ENCODE data around the gene PCP4L1.
"Not testable (repeated sequence)": the region's sequence is repeated elsewhere in the genome, so short reads cannot be mapped to it uniquely, and the experiment has no call there.

Gene PCP4L1

DNA sequence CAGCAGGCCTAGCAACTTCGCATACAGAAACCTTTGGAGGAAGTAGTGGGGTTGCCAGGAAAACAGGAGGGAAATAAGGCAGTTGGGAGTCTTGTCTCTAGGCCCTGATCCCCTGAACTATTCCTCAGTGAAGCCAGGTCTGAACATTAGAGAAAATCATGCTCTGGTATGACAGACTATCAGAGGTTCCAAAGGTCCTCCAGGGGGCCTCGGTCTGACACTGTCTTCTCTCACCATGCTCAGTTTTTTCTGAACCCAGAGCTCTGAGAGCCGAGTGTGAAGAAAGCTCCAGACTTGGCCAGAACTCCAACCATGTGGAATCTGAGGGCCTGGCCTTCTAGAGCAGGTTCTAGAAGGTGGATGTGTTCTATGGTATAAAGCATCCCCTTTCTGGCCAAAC is 28.6 kb upstream of the PCP4L1 start:
- peak; percentile 33 for DNase-seq

DNA sequence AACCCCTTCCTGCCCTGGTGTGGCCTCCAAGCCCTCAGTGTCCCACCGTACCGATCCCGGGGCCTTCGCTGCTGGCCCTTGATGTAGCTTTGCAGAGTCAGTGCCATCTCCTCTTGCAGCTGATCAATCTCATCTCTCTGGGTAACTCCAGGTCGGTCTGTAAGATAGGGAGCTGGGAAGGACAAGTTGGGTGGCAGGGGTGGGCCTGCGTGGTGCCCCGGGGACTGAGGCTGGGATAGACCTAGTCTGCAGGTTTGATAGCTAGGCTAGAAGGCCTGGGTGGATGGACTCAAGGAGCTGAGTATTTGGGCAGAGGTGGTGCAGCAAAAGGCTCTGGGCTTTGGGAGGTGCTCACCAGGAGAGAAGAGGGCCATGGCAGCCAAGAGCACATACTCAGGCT is 27.8 kb upstream of the PCP4L1 start:
- DNase-seq, result no peak

DNA sequence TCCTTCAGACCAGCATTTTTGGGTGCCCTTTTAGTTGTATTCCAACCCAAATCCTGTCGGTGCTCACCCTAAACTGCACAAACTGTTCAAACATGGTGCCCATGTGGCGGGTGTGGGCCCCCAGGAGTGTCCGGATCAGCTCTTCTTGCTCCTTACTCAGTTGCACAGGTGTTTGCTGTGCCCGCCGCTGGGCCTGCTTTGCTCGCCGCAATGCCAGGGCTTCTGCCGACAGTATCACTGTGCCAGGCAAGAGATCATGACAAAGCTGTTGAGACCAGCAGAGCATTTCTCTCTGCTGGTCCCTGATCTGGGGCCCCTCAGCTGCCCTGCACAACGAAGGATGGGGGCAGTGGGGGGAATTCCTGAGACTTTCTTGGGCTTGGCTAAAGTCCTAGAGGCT is 25.4 kb upstream of the PCP4L1 start:
- DNase-seq, result no peak

GRCh38 chr1:161235957-161236775 is 22.4 kb upstream of the PCP4L1 start:
- DNase-seq, result peak; percentile 78

- no peak for DNase-seq
Observed at GRCh38 chr1:161238039-161238473, 20.5 kb upstream of the PCP4L1 start, which contains the start of gene NR1I3. TSS of gene NR1I3 (minus strand) at chr1:161238203. CDS start at chr1:161236565, 1,638 bp downstream.

- peak; percentile 12 for DNase-seq
Observed at GRCh38 chr1:161241682-161242081, 16.9 kb upstream of the PCP4L1 start.

DNA sequence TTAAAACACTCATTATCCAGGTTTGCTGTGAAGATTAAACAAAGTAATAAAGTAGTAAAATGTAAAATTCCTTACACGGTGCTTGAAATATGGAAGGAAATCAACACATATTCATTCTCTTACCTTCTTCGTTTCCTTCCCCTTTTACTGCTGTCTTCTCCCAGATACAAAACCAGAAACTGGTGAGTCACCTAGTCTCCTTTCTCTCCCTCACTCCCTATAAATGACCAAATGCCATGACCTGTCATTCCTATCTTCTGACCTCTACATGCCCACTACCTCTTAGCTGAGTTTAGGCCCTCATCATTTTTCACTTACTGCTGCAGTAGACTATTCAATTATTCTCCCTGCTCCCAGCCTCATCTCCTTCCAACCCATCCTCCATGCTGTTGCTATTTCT is 16.2 kb upstream of the PCP4L1 start:
- DNase-seq, result no peak

DNA sequence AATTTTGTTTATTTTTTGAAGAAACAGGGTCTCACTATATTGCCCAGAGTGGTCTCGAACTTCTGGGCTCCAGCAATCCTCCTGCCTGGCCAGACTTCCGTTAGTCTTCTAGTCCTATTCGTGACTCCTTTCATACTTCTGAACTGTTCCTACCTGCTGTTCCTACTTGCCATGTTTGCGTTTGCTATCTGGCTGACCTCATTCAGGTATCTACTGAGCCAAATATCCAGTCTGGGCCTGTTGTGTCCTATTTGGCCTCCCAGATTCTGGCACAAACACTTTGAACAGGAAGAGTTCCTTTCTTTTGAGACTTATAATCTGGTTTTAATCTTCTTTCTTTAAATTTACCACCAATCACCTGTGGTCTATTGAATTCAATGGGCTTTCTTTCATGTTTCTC is 13.7 kb upstream of the PCP4L1 start:
- no peak for DNase-seq

GRCh38 chr1:161250100-161250499 is 8.4 kb upstream of the PCP4L1 start:
- DNase-seq, result not testable (repeated sequence)

DNA sequence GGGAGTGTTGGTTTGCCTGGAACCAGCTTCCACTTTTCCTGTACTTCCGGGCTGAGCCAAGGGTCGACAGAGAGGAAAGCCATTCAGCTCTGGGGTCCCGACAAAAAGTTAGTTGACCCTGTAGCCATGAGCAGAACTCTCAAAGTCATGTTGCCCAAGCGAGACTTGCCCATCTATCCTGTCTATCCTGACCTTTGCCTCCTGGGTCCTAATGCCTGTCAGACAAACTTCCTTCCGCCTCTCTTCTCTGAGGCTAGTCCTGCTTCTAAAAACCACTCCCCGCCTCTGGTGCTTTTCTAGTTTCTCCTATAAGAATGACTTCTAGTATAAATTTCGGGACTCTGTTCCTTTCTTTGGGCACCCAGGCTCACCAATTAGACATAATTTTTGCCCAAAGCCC is 7.7 kb upstream of the PCP4L1 start:
- no peak for DNase-seq

GRCh38 chr1:161251579-161251978 is 7.0 kb upstream of the PCP4L1 start:
- DNase-seq, result no peak

- not testable (repeated sequence) for DNase-seq
Observed at GRCh38 chr1:161255302-161255701, 3.2 kb upstream of the PCP4L1 start.

DNA sequence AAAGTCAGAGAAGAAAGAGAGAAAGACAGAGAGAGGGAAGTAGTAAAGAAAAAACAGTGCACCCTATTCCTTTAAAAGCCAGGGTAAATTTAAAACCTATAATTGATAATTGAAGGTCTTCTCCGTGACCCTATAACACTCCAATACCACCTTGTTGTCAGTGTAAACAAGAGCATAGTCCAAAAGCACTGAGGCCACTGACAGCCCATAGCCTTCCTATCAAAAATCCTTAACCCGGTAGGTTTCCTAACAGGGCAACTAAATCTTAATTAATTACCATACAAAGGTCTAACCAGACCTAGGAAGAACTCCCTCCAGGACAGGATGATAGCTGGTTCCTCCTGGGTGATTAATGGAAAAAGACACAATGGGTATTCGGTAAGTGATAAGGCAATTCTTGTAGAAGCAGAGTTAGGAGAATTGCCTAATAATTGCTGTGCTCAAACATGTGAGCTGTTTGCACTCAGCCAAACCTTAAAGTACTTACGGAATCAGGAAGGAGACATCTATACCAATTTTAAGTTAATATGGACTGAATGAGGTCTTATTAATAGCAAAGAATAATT is 2.5 kb upstream of the PCP4L1 start:
- DNase-seq, result not testable (repeated sequence)

DNA sequence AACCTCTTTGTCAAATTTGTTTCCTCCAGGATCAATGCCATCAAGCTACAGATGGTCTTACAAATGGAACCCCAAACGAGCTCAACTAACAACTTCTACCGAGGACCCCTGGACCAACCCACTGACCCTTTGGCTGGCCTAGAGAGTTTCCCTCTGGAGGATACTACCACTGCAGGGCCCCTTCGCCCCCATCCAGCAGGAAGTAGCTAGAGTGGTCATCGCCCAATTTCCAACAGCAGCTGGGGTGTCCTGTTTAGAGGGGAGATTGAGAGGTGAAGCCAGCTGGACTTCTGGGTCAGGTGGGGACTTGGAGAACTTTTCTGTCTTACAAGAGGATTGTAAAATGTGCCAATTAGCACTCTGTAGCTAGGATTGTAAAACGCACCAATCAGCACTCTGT is 1.4 kb upstream of the PCP4L1 start:
- peak; percentile 31 for DNase-seq

DNA sequence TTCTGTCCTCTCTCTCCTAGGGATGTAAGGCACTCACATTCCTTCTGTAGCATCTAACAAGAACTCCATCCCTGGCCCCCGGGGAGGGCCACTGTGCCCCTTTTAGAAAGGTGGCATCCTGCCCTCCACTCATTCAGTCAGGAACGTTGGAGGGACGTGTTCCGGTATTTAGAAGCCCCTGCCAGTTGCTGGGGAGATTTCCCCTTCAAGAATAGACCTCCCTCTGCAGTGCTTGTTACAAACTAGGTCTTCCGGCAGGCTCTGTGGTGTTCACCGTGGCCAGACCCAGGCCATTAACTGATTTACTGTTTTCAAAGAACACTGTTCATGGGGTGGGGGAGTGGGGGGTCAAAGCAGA is 779 bp downstream of the PCP4L1 start:
- no peak for DNase-seq

GRCh38 chr1:161259765-161260164 is 1.2 kb downstream of the PCP4L1 start:
- no peak for DNase-seq

DNA sequence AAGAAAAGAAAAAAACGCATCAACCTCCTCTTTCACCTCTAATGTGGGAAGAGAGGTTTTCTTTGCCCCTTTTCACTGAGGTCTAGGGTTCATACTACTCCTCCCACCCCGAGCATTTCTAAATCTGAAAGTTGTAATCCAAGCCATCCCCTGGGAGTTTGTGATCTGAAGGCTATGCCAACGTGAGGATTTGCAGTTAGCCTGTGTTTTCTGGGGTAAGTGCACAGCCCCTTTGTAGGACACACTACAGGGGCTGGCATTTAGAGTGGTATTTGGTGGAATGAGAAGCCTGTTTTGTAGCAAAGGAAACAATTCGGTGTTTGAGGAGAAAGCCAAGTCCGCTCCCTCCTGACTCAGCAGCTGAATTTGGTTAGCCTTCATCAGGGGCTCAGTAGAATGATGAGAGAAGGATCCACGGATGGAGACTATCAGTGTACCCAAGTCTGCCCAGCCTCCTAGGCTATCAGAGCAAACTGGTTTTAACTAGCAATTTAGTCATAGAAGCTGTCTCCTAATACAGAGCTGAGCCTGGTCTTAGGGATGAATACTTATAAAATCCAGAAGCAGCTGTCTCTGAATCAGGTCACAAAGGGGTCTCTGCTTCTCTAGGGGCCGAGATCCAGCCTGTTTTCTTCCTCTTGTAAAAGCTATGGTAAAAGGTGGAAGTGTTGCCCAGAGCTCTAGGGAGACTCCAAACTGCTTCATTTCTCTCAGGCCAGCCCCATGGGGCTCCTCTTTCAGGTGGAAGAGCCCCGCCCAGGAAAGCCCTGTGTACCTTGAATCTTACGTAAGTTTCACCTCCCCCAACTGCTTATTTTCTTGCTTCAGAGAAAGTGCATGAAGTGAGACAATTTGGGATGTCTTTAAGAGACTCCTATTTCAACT is 2.1 kb downstream of the PCP4L1 start:
- DNase-seq, result peak; percentile 19

GRCh38 chr1:161261261-161262235 is 3.0 kb downstream of the PCP4L1 start:
- DNase-seq, result peak; percentile 15

DNA sequence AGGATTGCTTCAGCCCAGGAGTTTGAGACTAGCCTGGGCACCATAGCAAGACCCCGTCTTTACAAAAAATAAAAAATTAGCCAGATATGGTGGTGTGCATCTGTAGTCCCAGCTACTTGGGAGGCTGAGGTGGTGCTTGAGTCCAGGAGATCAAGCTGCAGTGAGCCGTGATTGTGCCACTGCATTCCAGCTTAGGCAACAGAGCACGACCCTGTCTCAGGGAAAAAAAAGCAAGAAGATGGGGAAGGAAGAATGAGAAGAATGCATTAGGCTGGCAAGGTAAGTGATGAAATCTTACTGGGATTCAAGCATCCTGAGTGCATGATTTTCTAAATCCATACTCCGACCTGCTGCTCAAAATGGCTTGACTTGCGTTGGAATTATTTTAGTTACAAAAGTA is 6.8 kb downstream of the PCP4L1 start:
- no peak for DNase-seq

GRCh38 chr1:161266202-161266601 is 7.7 kb downstream of the PCP4L1 start:
- no peak for DNase-seq

DNA sequence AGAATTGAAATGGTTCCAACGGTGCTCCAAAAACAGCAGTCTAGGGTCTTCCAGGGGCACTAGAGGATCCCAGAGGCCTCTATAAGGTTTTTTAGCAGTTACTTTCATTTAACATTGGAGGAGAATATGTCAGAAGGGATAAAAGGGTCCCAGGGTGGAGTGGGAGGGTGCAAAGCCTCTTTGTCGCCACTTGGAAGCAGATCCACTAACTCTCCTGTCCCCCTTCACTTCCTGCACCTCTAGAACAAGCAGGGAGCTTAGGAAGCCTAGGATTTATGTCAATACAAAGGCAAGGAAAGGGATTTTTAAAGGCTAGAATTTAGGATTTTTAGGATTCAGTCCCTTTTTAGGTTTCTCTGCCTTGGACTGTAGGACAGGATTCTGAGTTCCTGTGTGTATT is 8.3 kb downstream of the PCP4L1 start:
- DNase-seq, result no peak

DNA sequence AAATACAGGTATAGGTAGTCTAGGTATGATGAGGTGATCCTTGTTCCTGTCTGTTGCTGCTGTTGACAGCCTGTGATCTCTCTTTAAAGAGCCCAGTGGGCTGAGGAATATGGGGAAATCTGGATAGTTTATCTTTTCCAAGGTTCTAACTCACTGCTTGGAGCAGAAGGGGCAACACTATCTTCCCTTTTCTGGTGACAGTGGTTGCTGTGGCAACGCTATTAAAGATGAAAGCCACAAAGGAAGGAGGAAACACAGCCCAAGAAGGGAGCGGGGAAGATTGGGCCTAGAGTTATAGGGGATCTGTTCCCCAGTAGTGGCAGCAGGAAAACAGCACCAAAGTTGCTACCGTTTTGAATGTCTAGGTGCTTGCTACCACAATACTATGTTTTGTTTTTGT is 8.8 kb downstream of the PCP4L1 start:
- no peak for DNase-seq
